ENCODE measurements around the gene CDH23. TPM values are rescaled to one million over a fixed set of nuclear protein-coding genes. Genes with fewer than 3 reads are reported as not detected.

Gene CDH23
- total RNA-seq, 1 experiment from 2014 or later, result 0.29 TPM

DNA sequence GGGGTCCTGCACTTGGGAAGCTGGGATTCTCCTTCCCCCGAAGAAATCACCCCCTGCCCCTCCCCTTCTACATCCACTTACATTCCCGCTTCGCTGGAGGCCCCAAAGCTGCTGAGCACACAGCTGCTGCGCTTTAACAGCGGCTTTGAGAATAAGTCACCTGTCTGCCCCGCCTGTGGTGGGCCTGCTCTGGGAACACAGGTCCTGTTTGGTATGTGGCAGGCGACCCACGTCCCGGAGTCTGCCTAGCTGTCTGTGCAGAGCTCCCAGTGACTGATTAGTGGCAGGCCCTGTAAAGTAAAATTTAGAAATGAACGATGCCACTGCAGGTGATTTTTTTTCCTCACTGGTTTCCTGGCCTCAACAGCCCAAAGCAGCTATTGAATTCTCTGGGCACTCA, 47.0 kb downstream of the CDH23 start:
- in situ Hi-C loops (cut with HindIII; ENCODE audit: low pct_unique_long_range_greater_than_20kb, low sequenced_read_pairs), result no loop called here
- DNase-seq (ENCODE audit: low read depth, low spot score), result no peak

DNA sequence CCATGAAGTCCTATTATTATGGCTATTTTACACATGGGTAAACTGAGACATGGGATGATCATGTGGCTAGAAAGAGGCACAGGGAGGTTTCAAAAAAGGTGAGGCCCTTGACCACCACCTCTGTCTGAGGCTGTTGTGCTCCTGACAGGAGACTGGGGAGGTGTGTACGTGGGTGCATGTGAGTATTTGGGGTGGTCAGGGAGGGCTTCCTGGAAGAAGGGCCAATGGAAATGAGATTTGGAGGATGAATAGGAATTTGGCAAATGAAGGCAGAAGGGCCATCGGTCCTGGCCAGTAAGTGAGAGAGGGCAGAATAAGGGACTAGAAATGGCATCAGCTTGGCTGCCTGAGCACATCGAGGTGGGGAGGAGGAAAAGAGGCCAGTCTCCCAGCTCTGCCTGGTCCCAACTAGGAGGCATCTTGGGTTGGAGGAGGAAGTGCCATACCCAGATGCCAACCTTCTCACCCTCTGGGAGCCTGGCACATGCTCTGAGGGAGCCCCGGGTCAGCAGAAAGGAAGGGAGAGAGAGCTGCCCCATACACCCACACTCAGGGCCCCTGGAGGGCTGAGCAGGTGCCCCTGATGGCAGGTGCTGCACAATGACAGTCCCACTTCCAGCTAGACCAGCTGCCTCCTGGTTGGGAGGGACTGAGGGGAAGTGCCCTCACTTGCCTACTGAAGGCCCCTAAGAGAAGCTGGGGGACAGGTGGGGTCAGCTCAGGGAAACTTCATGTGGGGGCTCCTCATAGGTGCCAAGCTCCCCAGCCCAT, 47.7 kb downstream of the CDH23 start:
- in situ Hi-C loops (cut with HindIII; ENCODE audit: low pct_unique_long_range_greater_than_20kb, low sequenced_read_pairs), result no loop called here
- no peak for DNase-seq (ENCODE audit: low read depth, low spot score)

DNA sequence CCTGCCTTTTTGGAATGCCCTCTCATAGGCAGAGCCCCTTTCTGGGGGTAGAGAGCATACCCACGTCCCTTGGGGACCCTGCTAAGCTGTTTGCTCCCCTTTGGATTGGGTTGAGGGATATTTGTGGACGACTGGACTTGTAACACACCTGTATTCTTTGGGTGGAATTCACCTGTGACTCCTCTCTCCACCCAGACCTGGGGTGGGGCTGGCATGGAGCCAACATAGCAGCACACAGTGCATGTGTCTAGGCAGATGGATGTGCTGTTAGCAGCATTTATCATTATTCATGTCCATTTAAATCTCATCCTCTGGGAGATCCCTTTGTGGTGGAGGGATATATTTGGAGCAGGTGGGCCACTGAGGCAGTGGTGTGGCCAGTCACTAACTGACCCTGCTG, 51.0 kb downstream of the CDH23 start:
- no peak for DNase-seq (ENCODE audit: low read depth, low spot score)
- in situ Hi-C loops (cut with HindIII; ENCODE audit: low pct_unique_long_range_greater_than_20kb, low sequenced_read_pairs), result no loop called here

DNA sequence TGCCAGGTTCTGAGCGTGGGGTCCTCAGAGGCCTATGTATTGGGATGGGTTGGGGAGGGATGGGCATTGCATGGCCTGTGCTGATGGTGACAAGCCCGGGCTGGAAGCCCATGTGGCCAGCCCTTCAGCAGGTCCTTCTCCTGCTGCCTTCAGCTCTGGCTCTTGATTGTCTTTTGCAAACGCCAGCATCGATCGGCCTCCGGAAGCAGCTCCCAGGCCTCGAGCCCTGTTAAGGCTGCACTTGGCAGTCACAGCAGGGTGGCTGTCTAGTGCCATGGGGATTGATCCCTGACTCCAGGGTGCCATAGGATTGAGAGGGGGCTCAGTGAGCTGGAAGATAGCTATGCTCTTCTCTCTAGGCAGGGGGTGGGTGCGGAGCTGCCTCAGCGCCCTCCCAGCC, 51.4 kb downstream of the CDH23 start:
- no peak for DNase-seq (ENCODE audit: low read depth, low spot score)
- in situ Hi-C loops (cut with HindIII; ENCODE audit: low pct_unique_long_range_greater_than_20kb, low sequenced_read_pairs), result no loop called here

DNA sequence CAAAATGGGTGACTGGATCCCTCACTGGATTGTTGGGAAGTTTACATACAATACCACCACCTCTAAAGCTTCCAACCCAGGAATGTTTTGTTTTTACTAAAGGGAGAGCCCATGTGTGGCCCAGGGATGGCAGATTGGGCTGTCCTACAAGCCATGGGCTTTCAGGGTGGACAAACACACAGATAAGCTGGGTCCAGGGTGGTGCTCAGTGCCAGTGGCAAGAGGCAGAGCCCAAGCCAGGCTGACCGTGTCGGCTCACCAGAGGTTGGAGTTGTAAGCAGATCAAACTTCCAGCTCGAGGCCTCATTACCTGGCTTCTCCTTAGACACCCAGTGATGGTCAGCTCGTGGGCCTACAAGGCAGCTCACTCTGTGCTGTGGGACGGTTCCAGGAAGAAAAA, 52.3 kb downstream of the CDH23 start:
- in situ Hi-C loops (cut with HindIII; ENCODE audit: low pct_unique_long_range_greater_than_20kb, low sequenced_read_pairs), result no loop called here

DNA sequence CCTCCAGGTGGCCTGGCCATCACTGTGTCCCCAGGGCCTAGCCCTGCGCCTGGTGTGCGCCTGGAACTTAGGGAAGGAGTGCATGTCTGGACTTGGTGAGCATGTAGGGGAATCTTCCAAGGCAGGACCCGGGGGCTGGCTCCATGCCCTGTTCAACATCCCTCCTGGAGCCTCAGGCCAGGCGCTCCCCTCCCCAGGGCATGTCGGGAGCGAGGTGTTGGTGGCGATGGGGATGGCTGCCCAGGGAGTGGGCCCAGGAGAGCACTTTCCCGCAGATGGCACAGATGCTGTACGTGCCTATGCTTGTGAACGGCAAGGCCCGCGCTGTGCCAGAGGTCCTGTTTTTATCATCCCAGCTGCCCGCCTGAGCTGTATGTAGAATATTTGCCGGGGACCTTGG, 55.0 kb downstream of the CDH23 start:
- in situ Hi-C loops (cut with HindIII; ENCODE audit: low pct_unique_long_range_greater_than_20kb, low sequenced_read_pairs), result no loop called here

More for the DNA sequence above, 52.3 kb downstream of the CDH23 start:
- DNase-seq (ENCODE audit: low read depth, low spot score), result no peak

DNA sequence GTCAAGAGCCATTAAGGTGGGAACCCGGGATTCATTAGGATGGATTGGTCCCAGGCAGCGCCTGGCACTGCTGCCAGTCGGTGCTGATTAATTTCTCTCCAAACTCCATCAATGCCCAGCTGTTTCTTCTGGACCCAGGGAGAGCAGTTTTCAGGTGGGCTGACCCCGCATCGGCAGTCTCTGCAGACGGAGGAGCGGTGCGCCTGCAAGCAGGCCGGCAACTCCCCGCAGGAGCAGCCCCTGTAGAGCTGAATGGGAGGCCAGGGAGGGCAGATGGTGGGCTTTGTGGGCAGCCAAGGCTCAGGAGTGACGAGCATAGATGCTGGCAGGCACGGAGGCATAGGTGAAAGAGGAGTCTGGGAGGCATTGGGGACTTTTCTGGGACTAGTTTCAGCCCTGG, 56.5 kb downstream of the CDH23 start:
- no peak for DNase-seq (ENCODE audit: low read depth, low spot score)
- in situ Hi-C loops (cut with HindIII; ENCODE audit: low pct_unique_long_range_greater_than_20kb, low sequenced_read_pairs), result no loop called here

More for the DNA sequence above, 55.0 kb downstream of the CDH23 start:
- no peak for DNase-seq (ENCODE audit: low read depth, low spot score)

DNA sequence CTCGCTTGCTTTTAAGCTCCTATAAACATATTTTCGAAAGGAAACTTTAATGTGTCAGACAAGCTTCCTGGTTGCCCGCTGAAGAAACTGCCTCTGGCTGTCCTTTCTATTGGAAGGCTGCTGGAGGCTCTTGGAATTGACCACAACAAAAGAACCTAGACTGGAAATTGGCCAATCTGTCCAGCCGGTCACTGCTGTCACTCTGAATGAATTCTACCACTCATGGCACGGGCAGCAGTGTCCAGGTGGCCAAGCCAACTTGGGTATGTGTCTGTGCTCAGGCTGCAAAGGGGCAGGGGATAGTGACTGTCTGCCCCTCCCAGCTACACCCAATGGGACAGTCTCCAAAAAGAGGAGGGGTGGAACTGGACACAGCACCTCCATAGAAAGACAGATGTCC, 57.6 kb downstream of the CDH23 start:
- in situ Hi-C loops (cut with HindIII; ENCODE audit: low pct_unique_long_range_greater_than_20kb, low sequenced_read_pairs), result no loop called here
- DNase-seq (ENCODE audit: low read depth, low spot score), result no peak

DNA sequence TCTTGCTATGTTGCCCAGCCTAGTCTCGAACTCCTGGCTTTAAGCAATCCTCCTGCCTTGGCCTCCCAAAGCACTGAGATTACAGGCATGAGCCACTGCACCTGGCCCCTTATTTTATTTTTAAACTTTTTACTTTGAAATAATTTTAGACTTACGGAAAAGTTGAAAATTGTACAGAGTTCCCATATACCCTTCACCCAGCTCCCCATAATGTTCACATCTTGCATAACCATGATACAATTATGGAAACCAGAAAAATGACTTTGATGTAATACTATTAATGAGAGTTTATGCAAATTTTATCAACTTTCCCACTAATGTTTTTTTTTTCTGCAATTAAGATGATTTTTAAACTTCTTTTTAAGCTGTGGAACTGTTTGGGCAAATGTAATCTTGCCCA, 58.3 kb downstream of the CDH23 start:
- in situ Hi-C loops (cut with HindIII; ENCODE audit: low pct_unique_long_range_greater_than_20kb, low sequenced_read_pairs), result no loop called here
- no peak for DNase-seq (ENCODE audit: low read depth, low spot score)

DNA sequence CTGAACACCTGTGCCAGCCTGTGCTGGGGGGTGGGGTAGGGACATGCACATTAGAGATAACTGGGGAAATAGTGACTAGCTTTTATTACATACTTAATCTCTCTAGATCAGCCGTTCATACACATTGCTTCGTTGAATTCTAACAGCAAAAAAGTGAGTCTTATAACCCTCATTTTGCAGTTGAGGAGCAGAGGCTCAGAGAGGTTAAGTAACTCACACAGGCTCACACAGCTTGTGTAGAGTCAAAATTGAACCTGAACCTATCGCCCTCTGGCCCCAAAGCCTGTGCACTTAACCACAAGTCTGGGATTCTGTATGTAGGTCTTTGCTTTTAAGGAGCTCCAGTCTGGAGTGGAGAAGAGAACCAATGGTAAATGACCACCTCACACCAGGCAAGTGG, 59.9 kb downstream of the CDH23 start:
- in situ Hi-C loops (cut with HindIII; ENCODE audit: low pct_unique_long_range_greater_than_20kb, low sequenced_read_pairs), result no loop called here
- no peak for DNase-seq (ENCODE audit: low read depth, low spot score)

DNA sequence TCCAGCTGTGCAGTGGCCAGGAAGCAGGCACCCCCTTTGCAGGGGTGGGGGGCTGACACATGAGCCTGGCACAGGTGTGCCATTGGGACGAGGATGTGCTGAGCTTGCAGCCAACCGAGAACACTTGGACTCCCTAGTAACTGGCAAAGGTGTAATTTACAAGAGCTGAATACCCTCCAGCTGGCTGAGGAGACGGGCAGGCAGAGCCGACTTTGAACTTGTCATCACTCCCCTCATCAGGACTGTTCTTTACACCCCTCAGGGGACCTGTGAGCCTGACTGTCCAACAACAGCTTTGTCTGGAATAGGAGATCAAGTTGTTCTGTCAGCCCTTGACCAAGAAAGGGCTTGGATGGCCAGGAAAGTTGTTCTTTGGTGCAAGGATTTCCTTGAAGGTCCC, 61.2 kb downstream of the CDH23 start:
- no peak for DNase-seq (ENCODE audit: low read depth, low spot score)
- in situ Hi-C loops (cut with HindIII; ENCODE audit: low pct_unique_long_range_greater_than_20kb, low sequenced_read_pairs), result no loop called here

DNA sequence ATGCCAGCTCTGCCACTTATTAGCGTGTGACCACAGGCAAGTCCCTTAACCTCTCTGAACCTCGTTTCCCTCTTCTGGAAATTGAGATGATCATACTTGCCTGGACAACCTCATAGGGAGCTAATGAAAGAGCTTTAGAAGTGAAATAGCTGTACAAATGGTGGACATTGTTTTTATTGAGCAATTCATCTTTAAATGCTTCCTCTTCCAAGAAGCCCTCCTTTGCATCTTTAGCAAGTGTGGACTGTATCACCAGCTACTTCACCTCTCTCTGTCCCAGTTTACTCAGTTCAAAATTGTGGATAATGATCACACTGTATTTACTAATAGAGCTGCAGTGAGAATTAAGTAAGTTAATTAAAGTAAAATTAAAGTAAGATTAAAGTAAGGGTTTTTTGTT, 61.7 kb downstream of the CDH23 start:
- no peak for DNase-seq (ENCODE audit: low read depth, low spot score)
- in situ Hi-C loops (cut with HindIII; ENCODE audit: low pct_unique_long_range_greater_than_20kb, low sequenced_read_pairs), result no loop called here

DNA sequence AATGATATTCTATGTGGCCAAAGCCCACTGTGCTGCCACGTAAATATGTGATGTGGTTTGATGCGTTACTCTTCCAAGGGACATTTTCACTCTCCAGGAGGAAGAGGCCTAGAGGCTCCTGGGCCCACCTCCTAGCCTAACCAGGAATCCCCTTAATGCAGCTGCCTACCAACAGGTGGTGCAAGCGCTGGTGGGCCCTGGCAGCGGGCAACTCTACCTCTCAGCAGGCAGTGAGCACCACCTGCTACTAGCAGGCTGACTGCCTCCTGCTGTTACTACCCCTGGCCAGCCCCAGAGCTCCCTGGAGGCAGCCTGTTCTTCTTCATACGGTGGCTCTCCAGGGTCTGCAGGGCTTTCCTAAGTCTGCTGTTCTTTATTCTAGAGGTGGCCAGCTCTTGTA, 62.8 kb downstream of the CDH23 start:
- in situ Hi-C loops (cut with HindIII; ENCODE audit: low pct_unique_long_range_greater_than_20kb, low sequenced_read_pairs), result no loop called here
- DNase-seq (ENCODE audit: low read depth, low spot score), result no peak

DNA sequence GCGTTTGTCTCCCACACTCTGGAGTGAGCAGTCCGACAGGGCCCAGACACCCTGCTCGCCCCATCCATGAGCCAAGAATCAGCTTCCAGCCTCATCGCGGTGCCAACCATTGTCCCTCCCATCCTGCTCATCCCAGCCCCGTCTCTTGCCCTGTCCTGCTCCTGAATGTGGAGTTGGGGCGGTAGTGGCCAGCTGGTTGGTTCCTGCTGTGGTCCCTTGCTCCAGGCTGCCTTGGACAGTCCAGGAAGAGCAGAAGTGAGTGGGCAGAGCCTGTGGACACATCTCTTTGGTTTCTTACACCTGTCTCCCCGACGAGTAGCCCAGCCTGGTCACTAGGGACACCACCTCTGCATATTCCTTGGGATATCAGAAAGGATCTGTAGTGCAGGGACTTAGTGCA, 63.9 kb downstream of the CDH23 start:
- in situ Hi-C loops (cut with HindIII; ENCODE audit: low pct_unique_long_range_greater_than_20kb, low sequenced_read_pairs), result no loop called here
- no peak for DNase-seq (ENCODE audit: low read depth, low spot score)

DNA sequence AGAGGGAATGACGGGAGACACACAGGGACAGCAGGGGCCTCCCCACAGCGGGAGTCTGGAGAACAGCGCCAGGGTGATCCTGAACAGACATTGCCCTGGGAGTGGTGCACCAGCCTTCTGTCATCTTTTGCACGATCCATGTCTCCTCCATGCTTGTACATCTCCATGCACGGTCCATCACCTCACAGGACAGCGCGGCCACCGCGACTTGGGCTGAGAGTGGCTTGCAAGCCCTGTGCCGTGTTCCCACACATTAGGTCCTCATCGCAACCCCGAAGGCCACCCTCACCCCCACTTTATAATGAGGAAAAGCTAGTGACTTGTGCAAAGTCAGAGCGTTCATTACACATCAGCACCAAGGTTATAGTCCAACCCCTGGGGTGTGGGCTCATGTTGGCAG, 64.7 kb downstream of the CDH23 start:
- in situ Hi-C loops (cut with HindIII; ENCODE audit: low pct_unique_long_range_greater_than_20kb, low sequenced_read_pairs), result no loop called here
- DNase-seq (ENCODE audit: low read depth, low spot score), result no peak

DNA sequence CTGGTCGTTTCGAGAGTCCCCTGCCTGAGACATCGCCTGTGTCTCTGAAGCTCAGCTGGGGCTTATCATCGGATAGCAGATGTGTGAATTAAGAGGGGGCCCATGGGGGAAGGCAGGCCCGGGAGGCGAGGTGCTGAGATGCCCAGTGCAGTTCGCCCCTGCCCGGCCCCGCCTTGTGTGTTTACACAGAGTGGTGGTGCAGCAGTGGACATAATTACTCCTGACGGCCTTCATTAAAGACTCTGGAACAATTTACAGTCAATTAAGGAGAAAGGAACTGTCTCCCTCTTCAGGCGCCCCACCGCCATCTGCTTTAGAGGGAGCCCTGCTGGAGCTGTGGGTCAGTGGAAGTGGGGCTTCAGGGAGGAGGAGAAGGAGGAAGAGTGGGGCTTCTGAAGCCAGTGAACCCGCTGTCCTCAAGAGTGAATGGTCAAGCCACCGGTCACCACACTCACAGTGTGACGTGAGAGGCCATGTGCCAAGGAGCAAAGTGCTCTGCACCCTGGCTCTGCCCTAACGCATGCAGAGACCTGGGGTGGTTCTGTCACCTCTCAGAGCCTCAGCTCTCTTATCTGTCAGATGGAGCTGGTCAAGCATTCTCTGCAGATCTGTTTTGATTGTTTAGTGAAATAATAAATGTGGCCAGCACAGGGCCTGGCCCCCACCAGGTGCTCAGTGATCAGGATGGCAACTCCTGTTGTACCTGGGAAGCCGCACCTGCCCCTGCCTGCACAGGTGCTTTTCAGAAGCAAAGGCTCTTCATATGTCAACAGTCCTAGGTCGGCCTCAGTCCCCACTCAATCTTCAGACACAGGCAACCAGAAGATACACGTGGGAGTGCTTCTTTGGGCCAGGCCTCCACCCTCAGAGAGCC, 65.6 kb downstream of the CDH23 start:
- DNase-seq (ENCODE audit: low read depth, low spot score), result no peak
- in situ Hi-C loops (cut with HindIII; ENCODE audit: low pct_unique_long_range_greater_than_20kb, low sequenced_read_pairs), result no loop called here

DNA sequence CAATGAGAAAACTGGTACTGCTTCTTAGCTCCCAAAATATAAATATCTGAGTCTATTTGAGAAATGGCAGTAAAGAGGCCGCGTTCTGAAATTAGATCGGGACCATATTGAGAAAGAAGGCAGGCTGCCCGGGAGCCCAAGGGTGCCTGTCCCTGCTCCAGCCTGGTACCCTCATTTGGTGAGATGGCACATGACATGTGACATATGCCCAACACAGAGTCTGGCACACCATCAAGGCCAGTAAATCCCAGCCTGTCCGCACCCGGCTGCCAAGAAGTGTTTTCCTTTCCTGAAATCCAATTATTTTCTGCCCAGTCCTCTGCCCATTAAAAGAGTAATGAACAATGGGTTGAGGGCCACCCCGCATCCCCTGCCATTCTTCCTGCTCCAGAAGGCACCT, 66.4 kb downstream of the CDH23 start:
- in situ Hi-C loops (cut with HindIII; ENCODE audit: low pct_unique_long_range_greater_than_20kb, low sequenced_read_pairs), result no loop called here

DNA sequence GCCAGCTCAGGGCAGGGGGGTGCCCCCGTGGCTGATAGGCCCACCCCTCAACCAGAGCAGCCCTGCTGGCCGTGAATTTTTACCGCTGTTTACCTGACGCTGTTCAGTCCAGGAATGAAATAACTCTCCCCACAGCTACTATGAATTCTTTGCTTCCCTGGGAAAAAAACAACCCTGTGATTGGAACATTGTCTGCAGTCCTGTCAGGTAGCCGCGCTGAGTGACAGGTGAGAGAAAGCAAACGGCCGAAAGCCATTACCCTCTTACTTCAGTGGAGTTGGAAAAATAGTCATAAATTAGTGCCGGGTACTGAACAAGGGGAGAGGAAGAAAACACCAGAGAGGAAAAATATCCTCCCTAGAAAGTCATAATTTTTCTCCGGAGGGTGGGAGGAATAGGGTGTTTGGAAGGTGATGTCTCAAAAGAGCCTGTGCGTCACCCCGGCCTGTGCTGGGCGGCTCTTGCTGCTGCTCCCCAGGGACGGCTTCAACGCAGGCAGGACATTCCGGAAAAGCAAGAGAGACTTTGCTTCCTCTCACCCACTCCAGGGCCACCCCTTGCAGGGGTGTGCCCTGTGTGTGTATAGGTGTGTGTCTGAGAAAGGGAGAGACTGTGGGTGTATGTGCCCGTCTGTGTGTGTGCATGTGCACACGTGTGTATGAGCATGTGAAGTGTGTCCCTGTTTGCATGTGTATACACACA, 69.0 kb downstream of the CDH23 start:
- in situ Hi-C loops (cut with HindIII; ENCODE audit: low pct_unique_long_range_greater_than_20kb, low sequenced_read_pairs), result no loop called here
- DNase-seq (ENCODE audit: low read depth, low spot score), result no peak

More for the DNA sequence above, 66.4 kb downstream of the CDH23 start:
- DNase-seq (ENCODE audit: low read depth, low spot score), result no peak
